Fibroblast of upper back skin (primary cell): ENCODE measurements around the gene MRPS22.
"Not testable (repeated sequence)": the region's sequence is repeated elsewhere in the genome, so short reads cannot be mapped to it uniquely, and the experiment has no call there.

Experiments used
- DNase-seq: peaks from one replicate; pipeline ENCODE4 v3.0.0-alpha.2; 2013

MRPS22 gene

GRCh38 chr3:139312959-139313358, 30.9 kb upstream of the MRPS22 start:
- DNase-seq, result peak; percentile 49

GRCh38 chr3:139313921-139314320, 29.9 kb upstream of the MRPS22 start:
- DNase-seq, result no peak

DNA sequence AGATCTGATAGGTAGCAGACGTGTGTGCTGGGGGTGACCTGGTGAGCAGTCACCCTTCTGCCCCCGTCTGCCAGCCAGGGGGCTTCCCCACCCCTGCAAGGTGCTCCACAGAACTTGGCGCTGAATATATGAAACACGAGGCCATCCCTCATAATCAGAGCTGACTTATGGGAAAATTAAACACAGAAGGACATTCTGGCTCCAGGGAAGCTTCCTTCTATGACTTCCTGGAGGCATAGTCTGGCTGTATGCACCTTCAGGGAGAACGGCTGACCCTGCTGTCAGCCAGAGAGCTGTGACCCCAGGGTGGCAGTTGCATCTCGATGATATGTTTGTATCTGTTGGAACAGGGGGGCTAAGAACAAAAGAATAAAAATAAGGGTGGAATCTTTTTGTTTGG, 26.6 kb upstream of the MRPS22 start:
- no peak for DNase-seq

DNA sequence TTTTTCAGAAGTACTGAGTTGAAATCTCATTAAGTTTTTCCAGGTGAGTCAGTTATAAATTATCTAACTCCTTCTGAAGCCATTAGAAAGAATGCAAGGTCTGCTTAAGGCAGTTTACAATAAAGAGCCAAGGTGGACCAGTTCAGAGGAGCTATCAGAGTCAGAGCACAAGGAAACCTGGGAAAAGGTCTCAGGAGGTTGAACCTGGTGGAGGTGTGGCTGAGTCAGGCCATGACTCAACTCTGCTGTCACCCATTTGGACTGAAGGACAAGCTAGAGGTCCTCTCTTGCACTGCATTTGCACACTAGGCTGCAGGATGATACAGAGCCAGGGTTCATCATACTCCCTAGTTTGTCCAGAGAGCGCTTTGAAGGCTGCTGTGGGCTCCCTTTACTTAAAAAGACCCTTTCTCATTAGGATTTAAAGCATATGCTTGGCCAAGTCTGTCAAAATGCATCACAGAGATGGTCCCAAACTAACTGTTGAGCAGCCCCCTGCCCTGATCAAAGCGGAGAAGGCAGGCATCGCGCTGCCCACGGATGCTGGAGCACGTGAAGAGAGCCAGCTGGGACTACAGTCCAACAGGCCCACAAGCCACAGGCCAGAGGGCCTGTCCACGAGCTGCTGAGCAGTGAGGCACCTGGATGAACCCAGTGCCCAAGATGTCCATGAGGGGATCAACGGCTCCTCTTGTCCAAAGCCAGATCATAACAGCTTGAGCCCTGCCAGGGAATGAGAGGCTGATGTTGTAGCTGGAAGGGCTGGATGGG, 26.0 kb upstream of the MRPS22 start:
- DNase-seq, result no peak

- DNase-seq, result no peak
Observed at GRCh38 chr3:139318431-139318816, 25.4 kb upstream of the MRPS22 start.

DNA sequence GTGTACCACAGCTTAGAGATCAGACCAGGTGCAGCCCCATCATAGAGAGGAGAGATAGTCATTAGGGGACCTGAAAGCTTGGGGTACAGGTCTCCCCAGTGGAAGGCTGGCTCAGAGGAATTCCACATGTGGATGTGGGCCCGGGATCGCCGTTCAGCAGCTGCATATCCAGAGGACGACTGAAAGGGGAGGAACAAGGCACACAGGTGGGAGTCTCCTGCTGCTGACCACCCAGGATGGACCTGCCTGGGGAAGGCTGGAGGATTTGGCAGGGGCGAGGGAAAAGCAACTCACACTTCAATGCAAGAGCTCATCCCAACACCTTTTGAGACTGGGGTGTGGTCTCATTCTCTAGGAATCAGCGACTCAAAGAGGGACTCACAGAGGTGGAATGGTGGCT, 25.0 kb upstream of the MRPS22 start:
- no peak for DNase-seq

GRCh38 chr3:139319428-139320402, 24.1 kb upstream of the MRPS22 start:
- DNase-seq, result peak; percentile 22

DNA sequence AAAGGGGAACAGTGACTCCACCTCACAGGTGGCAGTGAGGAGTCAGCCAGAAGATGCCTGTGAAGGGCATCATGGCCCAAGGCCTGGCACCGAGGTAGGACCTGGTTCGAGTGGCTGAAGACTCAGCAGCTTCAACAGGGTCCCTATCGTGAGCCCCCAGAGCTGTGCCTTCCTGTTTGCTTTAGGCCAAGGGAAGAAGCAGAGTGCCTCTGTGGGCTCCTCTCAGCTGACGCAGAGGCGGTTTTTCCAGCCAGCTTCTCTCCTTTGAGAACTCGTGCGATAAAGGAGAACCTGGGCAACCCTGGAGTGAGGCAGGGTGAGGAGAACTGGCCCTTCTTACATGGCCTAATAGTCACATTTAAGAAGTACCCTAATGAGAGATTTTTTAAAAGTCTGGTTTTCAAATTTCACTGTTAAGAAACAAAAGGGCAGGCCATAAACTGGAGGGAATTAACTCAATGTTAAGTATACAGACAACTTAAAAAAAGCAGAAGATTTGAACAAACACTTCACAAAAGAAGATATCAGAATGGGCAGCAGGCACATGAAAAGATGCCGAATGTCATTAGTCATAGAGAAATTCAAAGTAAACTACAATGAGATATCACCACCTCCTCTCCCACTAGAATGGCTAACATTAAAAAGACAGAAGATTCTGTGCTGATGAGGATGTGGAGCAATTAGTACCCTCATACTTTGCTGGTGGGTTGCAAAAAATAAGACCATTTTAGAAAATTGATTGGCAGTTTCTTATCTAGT, 23.1 kb upstream of the MRPS22 start:
- DNase-seq, result no peak

DNA sequence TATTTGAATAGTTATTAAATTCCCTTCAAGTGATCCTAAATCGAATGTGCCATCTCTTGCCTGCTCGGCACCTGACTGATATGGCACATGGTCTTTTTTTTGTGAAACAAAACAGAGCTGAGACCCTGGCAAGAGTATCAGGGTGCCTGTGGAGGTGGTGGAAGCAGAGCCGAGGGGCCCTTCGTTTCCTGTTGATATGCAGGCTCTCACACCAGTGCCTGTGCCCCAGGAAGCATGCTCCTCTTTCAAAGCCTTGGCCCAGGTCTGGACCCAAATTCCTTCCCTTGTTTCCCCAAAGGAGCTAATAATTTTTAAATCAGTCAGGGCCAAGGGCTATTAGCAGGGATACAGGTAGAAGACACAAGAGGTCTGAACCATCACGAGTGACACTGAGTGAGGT, 21.5 kb upstream of the MRPS22 start:
- no peak for DNase-seq

- DNase-seq, result no peak
Observed at GRCh38 chr3:139323146-139323545, 20.7 kb upstream of the MRPS22 start.

DNA sequence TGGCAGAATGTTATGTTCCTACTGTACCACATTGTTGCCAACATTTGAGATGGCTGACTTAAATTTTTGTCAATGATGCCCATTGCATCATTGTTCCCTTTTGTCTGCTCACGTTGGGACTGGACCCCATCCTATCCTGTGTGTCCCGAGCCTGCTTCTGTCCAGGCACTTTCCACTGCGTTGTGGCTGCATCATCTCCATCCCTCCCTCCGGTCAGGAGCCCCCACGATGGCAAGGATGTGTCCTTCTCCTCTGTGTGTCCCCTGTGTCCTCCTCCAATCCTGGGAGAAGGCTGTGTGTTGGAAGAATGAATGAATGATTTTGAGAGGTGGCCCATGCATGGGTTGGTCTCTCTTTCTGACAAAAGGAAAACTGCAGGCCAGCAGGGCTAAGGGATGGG, 19.4 kb upstream of the MRPS22 start:
- DNase-seq, result no peak

GRCh38 chr3:139325551-139325950, 18.3 kb upstream of the MRPS22 start:
- DNase-seq, result no peak

- no peak for DNase-seq
Observed at GRCh38 chr3:139326131-139326530, 17.7 kb upstream of the MRPS22 start.

- DNase-seq, result no peak
Observed at GRCh38 chr3:139326707-139327106, 17.1 kb upstream of the MRPS22 start.

- DNase-seq, result no peak
Observed at GRCh38 chr3:139327231-139327630, 16.6 kb upstream of the MRPS22 start.

GRCh38 chr3:139327861-139328260, 16.0 kb upstream of the MRPS22 start:
- no peak for DNase-seq

DNA sequence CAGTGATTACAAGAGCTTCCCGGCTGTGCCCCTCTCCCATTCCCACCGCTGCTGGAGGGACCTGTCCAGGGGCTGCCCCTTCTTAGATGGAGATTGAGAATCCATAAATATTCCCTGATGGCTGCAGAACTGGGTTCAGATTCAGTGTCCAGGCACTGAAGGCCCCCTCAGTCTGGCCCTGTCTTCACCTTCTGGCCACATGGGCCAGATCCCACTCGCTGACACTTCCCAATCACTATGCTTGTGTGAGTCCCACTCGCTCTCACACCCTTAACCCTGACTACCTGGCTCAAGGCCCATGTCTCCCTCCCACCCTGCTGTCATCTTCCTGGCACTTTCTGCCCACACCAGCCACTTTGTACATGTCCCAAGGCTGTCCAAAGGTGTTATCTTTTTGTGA, 15.5 kb upstream of the MRPS22 start:
- DNase-seq, result no peak

DNA sequence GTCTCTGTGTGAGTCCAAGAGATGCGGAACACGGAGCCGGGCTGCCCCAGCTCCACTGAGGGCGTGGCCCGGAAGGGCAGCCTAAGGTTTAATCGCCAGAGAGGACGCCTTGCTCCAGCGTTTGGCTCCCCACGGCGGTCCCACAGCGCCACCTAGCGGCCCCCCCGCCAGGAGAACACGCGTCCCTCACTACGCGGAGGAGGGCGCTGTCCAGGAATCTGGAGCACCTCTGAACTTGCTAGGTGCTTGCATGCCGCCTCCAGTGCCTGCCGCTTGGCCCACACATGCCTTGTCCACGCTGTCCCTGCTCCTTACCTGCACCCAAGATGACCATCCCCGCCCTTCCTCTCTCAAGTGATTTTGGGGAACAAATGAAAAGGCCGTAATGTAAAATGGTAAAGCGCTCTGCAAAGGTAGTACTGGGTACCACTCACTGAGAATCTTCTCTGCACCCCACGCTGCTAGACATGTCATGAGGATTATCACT, 14.4 kb upstream of the MRPS22 start:
- DNase-seq, result peak; percentile 71

DNA sequence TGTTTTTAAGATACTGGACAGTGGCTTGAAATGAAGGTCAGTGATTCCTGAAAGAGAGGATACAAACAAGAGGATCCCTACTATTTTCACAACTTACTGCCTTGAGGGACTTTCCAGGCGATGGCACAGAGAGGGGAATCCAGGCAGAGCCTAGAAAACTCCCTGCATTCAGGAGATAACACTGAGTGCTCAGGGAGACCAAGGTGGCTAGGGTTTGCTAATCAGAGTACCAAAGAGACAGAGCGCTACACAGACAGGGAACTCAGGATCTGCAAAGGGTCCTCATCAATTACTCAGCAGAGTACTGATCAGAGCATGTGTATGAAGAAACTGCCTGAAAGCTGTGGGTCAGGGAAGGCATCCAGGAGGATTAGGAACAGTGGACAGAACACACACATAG, 11.7 kb upstream of the MRPS22 start:
- DNase-seq, result no peak

DNA sequence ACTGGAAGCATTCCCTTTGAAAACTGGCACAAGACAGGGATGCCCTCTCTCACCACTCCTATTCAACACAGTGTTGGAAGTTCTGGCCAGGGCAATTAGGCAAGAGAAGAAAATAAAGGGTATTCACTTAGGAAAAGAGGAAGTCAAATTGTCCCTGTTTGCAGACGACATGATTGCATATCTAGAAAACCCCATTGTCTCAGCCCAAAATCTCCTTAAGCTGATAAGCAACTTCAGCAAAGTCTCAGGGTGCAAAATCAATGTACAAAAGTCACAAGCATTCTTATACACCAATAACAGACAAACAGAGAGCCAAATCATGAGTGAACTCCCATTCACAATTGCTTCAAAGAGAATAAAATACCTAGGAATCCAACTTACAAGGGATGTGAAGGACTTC, 9.1 kb upstream of the MRPS22 start:
- not testable (repeated sequence) for DNase-seq

DNA sequence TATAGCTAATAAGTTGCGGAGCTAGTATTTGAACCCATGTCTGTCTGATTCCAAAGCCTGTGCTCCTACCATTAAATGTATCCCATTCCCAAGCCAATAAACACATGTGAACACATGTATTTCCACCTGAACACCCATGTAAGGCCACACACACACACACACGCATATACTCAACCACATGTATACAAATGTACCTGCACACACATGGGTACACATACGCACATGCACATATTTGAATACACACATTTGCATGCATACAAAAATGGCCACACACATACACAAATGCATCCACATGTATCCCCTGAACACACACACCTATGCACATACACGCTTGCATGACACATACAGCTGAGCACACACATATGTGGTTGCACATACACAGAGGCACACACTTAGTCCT, 5.4 kb upstream of the MRPS22 start:
- DNase-seq, result no peak

DNA sequence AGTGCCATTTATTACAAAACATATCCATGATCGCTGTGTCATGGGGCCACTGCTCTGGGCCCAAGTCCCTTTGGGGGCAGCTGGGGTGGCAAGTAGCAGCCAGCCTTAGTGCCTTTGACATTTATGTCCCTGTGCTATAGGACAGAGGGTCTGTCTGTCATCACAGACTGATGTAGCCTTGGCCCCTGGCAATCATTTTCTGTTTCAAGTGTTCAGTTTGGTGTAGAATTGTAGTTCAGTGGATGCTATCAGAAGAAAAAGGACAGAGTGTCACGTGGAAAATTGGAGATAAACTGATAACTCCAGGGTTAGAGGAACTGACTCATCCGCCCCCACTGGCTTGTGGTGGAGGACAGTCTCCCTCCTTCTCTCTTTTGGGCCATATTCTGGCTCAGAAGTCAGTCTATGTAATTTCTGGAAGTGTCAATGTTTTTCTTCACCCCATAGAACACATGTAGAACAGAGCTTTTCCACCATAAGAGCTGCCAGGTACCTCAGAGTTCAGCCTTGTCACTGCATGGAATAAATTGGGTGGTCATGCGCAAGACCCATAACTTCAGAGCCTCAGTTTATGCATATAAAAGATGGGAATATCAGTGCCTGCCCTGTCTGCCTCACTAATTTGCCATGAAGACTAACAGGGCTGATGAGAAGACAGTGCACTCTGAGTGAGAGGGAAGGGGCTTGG, 4.5 kb upstream of the MRPS22 start:
- no peak for DNase-seq

GRCh38 chr3:139340784-139341183, 3.0 kb upstream of the MRPS22 start:
- DNase-seq, result no peak
